Measurements from ENCODE around the gene MYO7B. TPM values are rescaled to one million over a fixed set of nuclear protein-coding genes. Genes with fewer than 3 reads are reported as not detected.

The MYO7B gene
- total RNA-seq, 4 donors from 2014 or later, result 2.3 to 13.0 (median 4.8) TPM

DNA sequence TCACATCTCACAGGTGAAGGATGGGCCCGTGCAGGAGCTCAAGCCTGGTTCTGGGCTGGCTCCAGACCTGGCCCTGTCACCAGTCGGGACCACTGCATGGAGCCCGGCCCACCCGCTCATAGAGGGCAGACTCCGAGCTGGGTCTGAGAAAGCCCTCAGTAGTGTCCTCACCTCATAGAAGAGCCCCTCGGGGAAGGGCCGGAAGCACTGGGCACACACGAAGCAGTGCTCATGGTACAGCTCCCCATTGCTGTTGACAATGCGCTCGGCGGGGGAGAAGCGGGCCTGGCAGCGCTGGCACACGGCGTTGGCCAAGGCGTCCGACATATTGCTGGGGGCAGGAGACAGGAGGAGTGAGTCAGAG, 121.7 kb downstream of the MYO7B start:
- intact Hi-C loops (cut with DNase I; ENCODE audit: low total_unique reads), result no loop called here
- no peak for DNase-seq (ENCODE audit: low spot score in 2 of 2)
- H3K4me3 ChIP-seq (ENCODE audit: low read depth, poor library complexity, severe bottlenecking), result no peak overlapping the region
- WGBS, 2 donors, result 88 to 92% methylated on average over 17 of the region's 17 CpGs
- no peak for TF ChIP-seq POLR2A (IDR thresholded peaks at IDR 0.05)
- TF ChIP-seq, protein P1, sequence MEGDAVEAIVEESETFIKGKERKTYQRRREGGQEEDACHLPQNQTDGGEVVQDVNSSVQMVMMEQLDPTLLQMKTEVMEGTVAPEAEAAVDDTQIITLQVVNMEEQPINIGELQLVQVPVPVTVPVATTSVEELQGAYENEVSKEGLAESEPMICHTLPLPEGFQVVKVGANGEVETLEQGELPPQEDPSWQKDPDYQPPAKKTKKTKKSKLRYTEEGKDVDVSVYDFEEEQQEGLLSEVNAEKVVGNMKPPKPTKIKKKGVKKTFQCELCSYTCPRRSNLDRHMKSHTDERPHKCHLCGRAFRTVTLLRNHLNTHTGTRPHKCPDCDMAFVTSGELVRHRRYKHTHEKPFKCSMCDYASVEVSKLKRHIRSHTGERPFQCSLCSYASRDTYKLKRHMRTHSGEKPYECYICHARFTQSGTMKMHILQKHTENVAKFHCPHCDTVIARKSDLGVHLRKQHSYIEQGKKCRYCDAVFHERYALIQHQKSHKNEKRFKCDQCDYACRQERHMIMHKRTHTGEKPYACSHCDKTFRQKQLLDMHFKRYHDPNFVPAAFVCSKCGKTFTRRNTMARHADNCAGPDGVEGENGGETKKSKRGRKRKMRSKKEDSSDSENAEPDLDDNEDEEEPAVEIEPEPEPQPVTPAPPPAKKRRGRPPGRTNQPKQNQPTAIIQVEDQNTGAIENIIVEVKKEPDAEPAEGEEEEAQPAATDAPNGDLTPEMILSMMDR (IDR thresholded peaks at IDR 0.05), result no peak

- intact Hi-C loops (cut with DNase I; ENCODE audit: low total_unique reads), result no loop called here
Observed at GRCh38 chr2:127658146-127658545, 122.7 kb downstream of the MYO7B start.

GRCh38 chr2:127658641-127659407, 123.3 kb downstream of the MYO7B start:
- WGBS, 2 donors, result 83 to 89% methylated on average over 20 of the region's 20 CpGs
- no peak overlapping the region for H3K4me3 ChIP-seq (ENCODE audit: low read depth, poor library complexity, severe bottlenecking)
- intact Hi-C loops (cut with DNase I; ENCODE audit: low total_unique reads), result no loop called here
- DNase-seq (ENCODE audit: low spot score in 2 of 2), result no peak
- TF ChIP-seq, protein P1 (IDR thresholded peaks at IDR 0.05), result no peak
- no peak for TF ChIP-seq POLR2A (IDR thresholded peaks at IDR 0.05)

More at GRCh38 chr2:127658146-127658545, 122.7 kb downstream of the MYO7B start:
- TF ChIP-seq POLR2A (IDR thresholded peaks at IDR 0.05), result no peak
- TF ChIP-seq, protein P1 (IDR thresholded peaks at IDR 0.05), result no peak
- 83 to 91% methylated on average over 6 of the region's 6 CpGs for whole genome bisulfite sequencing, 2 donors
- no peak for DNase-seq (ENCODE audit: low spot score in 2 of 2)
- no peak overlapping the region for H3K4me3 ChIP-seq (ENCODE audit: low read depth, poor library complexity, severe bottlenecking)

GRCh38 chr2:127659408-127660290, 124.2 kb downstream of the MYO7B start:
- H3K4me3 ChIP-seq (ENCODE audit: low read depth, poor library complexity, severe bottlenecking), result no peak overlapping the region
- DNase-seq (ENCODE audit: low spot score in 2 of 2), result no peak
- intact Hi-C loops (cut with DNase I; ENCODE audit: low total_unique reads), result no loop called here
- 70 to 74% methylated on average over 14 of the region's 14 CpGs for WGBS, 2 donors
- TF ChIP-seq, protein P1 (IDR thresholded peaks at IDR 0.05), result no peak
- no peak for TF ChIP-seq POLR2A (IDR thresholded peaks at IDR 0.05)

GRCh38 chr2:127660291-127660578, 124.8 kb downstream of the MYO7B start:
- no peak for DNase-seq (ENCODE audit: low spot score in 2 of 2)
- TF ChIP-seq, protein P1 (IDR thresholded peaks at IDR 0.05), result no peak
- TF ChIP-seq POLR2A (IDR thresholded peaks at IDR 0.05), result no peak
- WGBS, 2 donors, result 90% methylated on average over 10 of the region's 10 CpGs

More at GRCh38 chr2:127660291-127660578, 124.8 kb downstream of the MYO7B start:
- intact Hi-C loops (cut with DNase I; ENCODE audit: low total_unique reads), result no loop called here
- no peak overlapping the region for H3K4me3 ChIP-seq (ENCODE audit: low read depth, poor library complexity, severe bottlenecking)

Data from lower leg skin (tissue), 4 donors.